ENCODE data around the gene HMCES.

HMCES gene

DNA sequence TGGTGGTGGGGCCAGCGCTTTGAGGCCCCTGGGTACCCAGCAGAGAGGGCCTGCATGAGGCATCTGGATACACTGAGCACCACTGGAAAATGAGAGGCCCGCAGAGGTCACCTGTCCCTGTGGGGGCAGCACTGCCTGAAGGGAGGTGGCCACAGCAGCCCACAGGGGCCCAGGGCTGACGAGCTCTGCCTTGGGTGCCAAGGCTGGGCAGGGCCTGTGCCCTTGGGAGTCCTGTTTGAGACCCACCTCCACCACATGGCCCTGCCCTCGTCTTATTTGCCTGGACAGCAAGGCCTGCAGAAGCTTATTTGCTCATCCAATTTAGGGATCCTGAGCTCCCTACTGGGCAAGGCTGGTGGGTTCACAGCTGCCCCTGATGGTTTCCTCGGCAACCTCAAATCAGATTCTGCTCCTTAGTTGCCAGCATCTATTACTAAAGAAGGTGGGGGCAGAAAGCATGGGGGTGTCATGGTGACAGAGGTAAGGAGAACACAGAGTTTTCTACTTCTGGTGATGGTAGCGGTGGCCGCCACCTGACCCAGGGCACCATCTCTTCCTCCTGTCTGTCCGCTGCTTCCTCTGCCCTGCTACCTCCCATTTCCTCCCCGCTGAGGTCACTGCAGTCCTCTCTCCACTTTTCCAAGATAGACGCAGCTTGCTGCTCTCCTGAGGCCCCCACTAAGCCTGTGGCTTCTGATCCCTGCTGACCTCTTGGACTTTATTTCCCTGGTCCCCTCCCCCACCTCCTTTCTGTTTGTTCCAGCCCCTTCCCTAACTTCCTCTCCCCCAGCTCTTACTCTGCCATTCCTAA lies 62.9 kb downstream of the HMCES start:
- no peak overlapping the region for H3K4me3 ChIP-seq (ENCODE audit: low read length)
- no peak for DNase-seq (ENCODE audit: low read depth)

GRCh38 chr3:129343643-129344360 lies 65.1 kb downstream of the HMCES start:
- TF ChIP-seq CTCF (IDR thresholded peaks at IDR 0.05; ENCODE audit: insufficient read depth, low read depth, low read length, missing control alignments) = peak; percentile 46
- DNase-seq (ENCODE audit: low read depth) = peak; percentile 31
- H3K4me3 ChIP-seq (ENCODE audit: low read length) = peak overlapping the region; percentile 10

More for the DNA sequence above, 62.9 kb downstream of the HMCES start:
- TF ChIP-seq CTCF (IDR thresholded peaks at IDR 0.05; ENCODE audit: insufficient read depth, low read depth, low read length, missing control alignments) = no peak

- no peak for DNase-seq (ENCODE audit: low read depth)
- TF ChIP-seq CTCF (IDR thresholded peaks at IDR 0.05; ENCODE audit: insufficient read depth, low read depth, low read length, missing control alignments) = no peak
- H3K4me3 ChIP-seq (ENCODE audit: low read length) = no peak overlapping the region
Measured at GRCh38 chr3:129344540-129345220, 66.0 kb downstream of the HMCES start.

- TF ChIP-seq CTCF (IDR thresholded peaks at IDR 0.05; ENCODE audit: insufficient read depth, low read depth, low read length, missing control alignments) = no peak
Measured at GRCh38 chr3:129345281-129345680, 66.6 kb downstream of the HMCES start.

GRCh38 chr3:129345971-129346370 lies 67.3 kb downstream of the HMCES start:
- no peak overlapping the region for H3K4me3 ChIP-seq (ENCODE audit: low read length)
- TF ChIP-seq CTCF (IDR thresholded peaks at IDR 0.05; ENCODE audit: insufficient read depth, low read depth, low read length, missing control alignments) = no peak
- no peak for DNase-seq (ENCODE audit: low read depth)

More at GRCh38 chr3:129345281-129345680, 66.6 kb downstream of the HMCES start:
- H3K4me3 ChIP-seq (ENCODE audit: low read length) = no peak overlapping the region
- no peak for DNase-seq (ENCODE audit: low read depth)

- no peak for DNase-seq (ENCODE audit: low read depth)
- H3K4me3 ChIP-seq (ENCODE audit: low read length) = no peak overlapping the region
- TF ChIP-seq CTCF (IDR thresholded peaks at IDR 0.05; ENCODE audit: insufficient read depth, low read depth, low read length, missing control alignments) = no peak
Measured at GRCh38 chr3:129346695-129347457, 68.2 kb downstream of the HMCES start.
